K562 (cell line): Measurements from ENCODE around the gene ADORA2A. TPM values are rescaled to one million over a fixed set of nuclear protein-coding genes. Genes with fewer than 3 reads are reported as not detected.

Experiments used
- ATAC-seq: fragments of 200-7000 bp; cut with Tn5 transposase; 3 replicates; pipeline ENCODE4 v1.9.1; 2020; ENCODE audit warnings: moderate library complexity
- BruUV-seq: library from RNA; stranded (reverse); fragments of 400-500 nt; replicated peaks from 2 replicates; lab custom pipeline; 2021; lab: Mats Ljungman, UMichigan
- CTCF ChIA-PET: fragments of 300-600 bp; formaldehyde crosslinking; extraction: SDS; loops from one replicate; lab custom pipeline; 2021; ENCODE audit warnings: low intra/inter-chr PET ratio; lab: Yijun Ruan, JAX
- POLR2A ChIA-PET: fragments of 300-600, 350-650 bp; sonication (Branson Sonifier 250); formaldehyde crosslinking; extraction: SDS; loops from one replicate; lab custom pipeline; 2021; ENCODE audit warnings: antibody characterized with exemption, inconsistent platforms; lab: Yijun Ruan, JAX
- DNase-seq, 4 experiments: peaks; one replicate each; pipeline versions ENCODE4 v3.0.0 to v3.0.0-alpha.2; 2011 to 2018; ENCODE audit warnings: low spot score in 3 of 4, mixed read lengths in 3 of 4; ENCODE audit errors: extremely low read depth in 1 of 4
- FAIRE-seq: peaks from 2 replicates; lab custom pipeline; 2011; peaks lifted over from hg19 to GRCh38; lab: Jason Lieb, UNC
- H2AFZ ChIP-seq: 2 replicates; pipeline ENCODE4 v1.6.0; 2011; ENCODE audit warnings: low read depth, low read length, control low read depth, inconsistent platforms
- H3K27ac ChIP-seq: fragments of 200-600 bp; 3 replicates; pipeline ENCODE4 v1.8.0; 2011; ENCODE audit warnings: low read depth, mild to moderate bottlenecking, control low read depth, inconsistent platforms, low read length, moderate library complexity, mixed read lengths; ENCODE audit errors: extremely low read depth
- H3K27me3 ChIP-seq, 2 experiments: fragments of 300-600 bp in 1 of 2; 2 replicates in 1 of 2; 3 replicates in 1 of 2; pipeline versions ENCODE4 v1.6.0 to v1.8.0; 2011; ENCODE audit warnings: inconsistent platforms in 2 of 2, low read length in 2 of 2, mild to moderate bottlenecking in 1 of 2, mixed read lengths in 1 of 2, moderate library complexity in 1 of 2; ENCODE audit not compliant: control insufficient read depth in 2 of 2, insufficient read depth in 2 of 2
- H3K36me3 ChIP-seq: fragments of 300-600 bp; 3 replicates; pipeline ENCODE4 v1.8.0; 2011; ENCODE audit warnings: mild to moderate bottlenecking, low read length, inconsistent platforms; ENCODE audit not compliant: control insufficient read depth, insufficient read depth
- H3K4me1 ChIP-seq, 2 experiments: fragments of 200-600 bp in 1 of 2; replicated peaks in 1 of 2; 2 replicates in 1 of 2; 3 replicates in 1 of 2; pipeline versions ENCODE4 v1.5.1 to v1.8.0; 2011; ENCODE audit warnings: inconsistent platforms in 2 of 2, low read length in 2 of 2, mild to moderate bottlenecking in 1 of 2, mixed read lengths in 1 of 2, moderate library complexity in 1 of 2; ENCODE audit not compliant: control insufficient read depth in 2 of 2, insufficient read depth in 2 of 2
- H3K4me2 ChIP-seq: 2 replicates; pipeline ENCODE4 v1.6.1; 2011; ENCODE audit warnings: low read length, control low read depth, inconsistent platforms, mixed read lengths; ENCODE audit not compliant: insufficient read depth
- H3K4me3 ChIP-seq: fragments of 200-600 bp; sonication (generic), shearing (Covaris generic); 2 replicates; pipeline ENCODE4 v1.5.1; 2016; ENCODE audit warnings: control low read depth, inconsistent platforms
- H3K79me2 ChIP-seq: fragments of 200-600 bp; 3 replicates; pipeline ENCODE4 v1.8.0; 2011; ENCODE audit warnings: low read length, inconsistent platforms; ENCODE audit not compliant: control insufficient read depth, insufficient read depth
- H3K9ac ChIP-seq, 2 experiments: 2 replicates each; pipeline versions ENCODE4 v1.6.0 to v1.6.1; 2011; ENCODE audit warnings: low read depth in 2 of 2, low read length in 2 of 2, control low read depth in 1 of 2, inconsistent platforms in 1 of 2, mild to moderate bottlenecking in 1 of 2, mixed read lengths in 1 of 2; ENCODE audit not compliant: insufficient read depth in 1 of 2
- H3K9me1 ChIP-seq: one replicate; pipeline ENCODE4 v1.6.0; 2011; ENCODE audit warnings: inconsistent platforms, mild to moderate bottlenecking, low read length, moderate library complexity; ENCODE audit not compliant: control insufficient read depth, insufficient read depth
- H3K9me3 ChIP-seq: replicated peaks from 2 replicates; pipeline ENCODE4 v1.5.1; 2011; ENCODE audit warnings: low read depth, low read length, inconsistent platforms; ENCODE audit not compliant: control insufficient read depth, insufficient read depth
- H4K20me1 ChIP-seq: replicated peaks from 2 replicates; pipeline ENCODE4 v1.6.1; 2011; ENCODE audit warnings: low read length, inconsistent platforms, mixed read lengths; ENCODE audit not compliant: control insufficient read depth, insufficient read depth
- E4F1 ChIP-seq: fragments of 250-450 bp; sonication (Bioruptor Pico); IDR thresholded peaks from 2 replicates; pipeline ENCODE4 v1.5.0; 2021; ENCODE audit warnings: mild to moderate bottlenecking, borderline replicate concordance
- TEAD4 ChIP-seq, 2 experiments: sonication (generic) in 1 of 2; formaldehyde crosslinking in 1 of 2; IDR thresholded peaks; 2 replicates each; pipeline versions ENCODE4 v1.6.1 to v1.8.0; 2012 to 2022; ENCODE audit warnings: borderline replicate concordance in 1 of 2, inconsistent platforms in 1 of 2, low read length in 1 of 2, mild to moderate bottlenecking in 1 of 2, missing genetic modification reagents in 1 of 2
- WHSC1 ChIP-seq: IDR thresholded peaks from one replicate; pipeline ENCODE4 v1.6.1; 2012; ENCODE audit warnings: low read length, control low read depth, inconsistent platforms
- ZBTB26 ChIP-seq: fragments of 450-650 bp; formaldehyde crosslinking; IDR thresholded peaks from 2 replicates; pipeline ENCODE4 v1.4.0; 2022; ENCODE audit warnings: missing genetic modification characterization
- ZBTB34 ChIP-seq: fragments of 250-450 bp; sonication (Bioruptor Pico); IDR thresholded peaks from 2 replicates; pipeline ENCODE4 v1.8.0; 2021; ENCODE audit warnings: mild to moderate bottlenecking, moderate library complexity
- ZEB2 ChIP-seq: fragments of 450-650 bp; IDR thresholded peaks from 2 replicates; pipeline ENCODE4 v1.6.1; 2016
- ZNF354B ChIP-seq: fragments of 250-450 bp; sonication (Bioruptor Pico); IDR thresholded peaks from 2 replicates; pipeline ENCODE4 v1.4.0; 2020
- ZNF766 ChIP-seq: fragments of 200-800 bp; sonication (Bioruptor generic); conservative IDR thresholded peaks from 2 replicates; pipeline ENCODE4 v1.6.1; 2016; ENCODE audit warnings: missing genetic modification characterization, missing compliant biosample characterization
- WGBS: fragments of 100-300 bp; shearing (Covaris generic); methylation state at CpG from one replicate; pipeline ENCODE4 v1.1.6; 2016; ENCODE audit warnings: low coverage, mixed read lengths; ENCODE audit not compliant: insufficient coverage; ENCODE audit errors: missing lambda C conversion rate; 5-methylcytosine and 5-hydroxymethylcytosine counted together
- in situ Hi-C: fragments of 300-500 bp; cut with MboI; formaldehyde crosslinking; loops from 4 replicates; pipeline ENCODE4 v1.15.0; 2018; ENCODE audit warnings: inconsistent platforms, mixed read lengths
- intact Hi-C: fragments of 100-400 bp; cut with micrococcal nuclease; formaldehyde crosslinking; loops from 2 replicates; pipeline ENCODE4 v1.14.2; 2022
- polyA plus RNA-seq, 8 experiments: library from polyadenylated mRNA; depleted of rRNA in 4 of 8; stranded (reverse) in 5 of 8; unstranded in 3 of 8; fragments of >200 nt; fragmentation: Nextera tagmentation in 2 of 8; fragmentation: Illumina TruSeq in 1 of 8; extraction: Ambion mirVana in 2 of 8; extraction: Trizol in 1 of 8; gene quantifications; 2 replicates each; pipeline versions ENCODE4 v1.2.1 to v1.2.3, GENCODE V29; 2011 to 2014; ENCODE audit warnings: inconsistent platforms in 1 of 8, missing spikeins in 1 of 8
- total RNA-seq, 7 experiments: library from RNA; depleted of rRNA in 6 of 7; stranded (reverse); fragments of >200 nt in 6 of 7; fragmentation: Illumina TruSeq in 2 of 7; extraction: Trizol in 2 of 7; gene quantifications; 2 replicates each; pipeline versions ENCODE4 v1.2.1 to v1.2.3, GENCODE V29; 2011 to 2021; ENCODE audit warnings: low replicate concordance in 1 of 7
- TF ChIP-seq, protein P1 (sequence below): fragments of 450-650 bp; IDR thresholded peaks from 2 replicates; pipeline ENCODE4 v1.6.1; 2017; ENCODE audit warnings: mild to moderate bottlenecking, moderate library complexity
- TF ChIP-seq, protein P2 (sequence below), 2 experiments: fragments of 250-450 bp in 1 of 2; fragments of 450-650 bp in 1 of 2; sonication (Bioruptor Pico) in 1 of 2; IDR thresholded peaks; 2 replicates each; pipeline versions ENCODE4 v1.6.1 to v1.8.0; 2016 to 2021; ENCODE audit warnings: mild to moderate bottlenecking in 2 of 2, moderate library complexity in 2 of 2, missing compliant biosample characterization in 1 of 2, missing genetic modification characterization in 1 of 2

The ADORA2A gene
- total and polyA plus RNA-seq, 9 of the 15 experiments (the other 6 are each of a cell fraction or from before 2014, with no cell fraction given) = 0.15 to 2.1 (median 0.66) TPM; not detected in 2

- TF ChIP-seq E4F1 (CRISPR knock-in tag) (no peak), ZNF354B (no peak), ZNF766 (CRISPR knock-in tag) (no peak)
These were observed 47.9 kb upstream of the ADORA2A start (continued) for GRCh38 chr22:24379536-24379935.

DNA sequence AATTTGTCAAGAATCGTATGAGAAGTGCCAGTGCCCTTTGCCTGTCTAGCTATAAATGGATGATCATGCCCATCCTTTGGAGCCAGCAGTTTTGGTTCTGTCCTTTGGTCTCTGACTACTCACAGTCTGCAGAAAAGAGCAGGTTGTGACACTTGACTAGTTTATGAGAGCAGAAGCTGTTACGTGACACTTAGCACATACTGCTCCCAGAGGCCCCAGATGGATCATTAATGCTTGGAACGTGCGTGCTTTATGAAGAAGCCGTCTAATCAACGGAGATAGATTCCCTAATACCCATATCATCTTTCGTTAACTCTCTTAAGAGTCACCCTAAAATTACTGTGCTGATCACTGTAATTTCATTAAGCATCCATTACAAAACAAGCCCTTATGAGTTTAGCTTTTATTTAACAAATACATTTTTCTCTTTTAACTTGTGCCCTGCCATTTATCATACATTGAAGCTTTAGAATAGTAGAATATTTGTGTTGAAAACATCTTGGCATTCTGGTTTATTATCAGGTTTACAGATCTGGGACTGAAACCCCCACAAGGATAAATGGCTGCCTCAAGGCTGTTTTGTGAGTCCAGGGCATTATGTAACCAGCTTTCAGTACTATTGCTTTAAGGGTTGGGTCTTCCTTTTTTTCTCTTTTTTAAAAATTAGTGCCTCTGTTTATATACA, 47.0 kb upstream of the ADORA2A start:
- no peaks in the 10 kb centered on the region for H4K20me1 ChIP-seq
- no TSS peak for BruUV-seq
- 86% methylated on average over 7 of the region's 7 CpGs for WGBS
- TF ChIP-seq WHSC1 (no peak), ZEB2 (no peak), TEAD4 (IDR thresholded peaks at IDR 0.05; ENCODE audit: low read length) (no peak), TEAD4 (CRISPR knock-in tag; IDR thresholded peaks at IDR 0.05; ENCODE audit: borderline replicate concordance) (no peak), ZBTB26 (no peak), ZBTB34 (CRISPR knock-in tag) (no peak)
- TF ChIP-seq, protein P1, sequence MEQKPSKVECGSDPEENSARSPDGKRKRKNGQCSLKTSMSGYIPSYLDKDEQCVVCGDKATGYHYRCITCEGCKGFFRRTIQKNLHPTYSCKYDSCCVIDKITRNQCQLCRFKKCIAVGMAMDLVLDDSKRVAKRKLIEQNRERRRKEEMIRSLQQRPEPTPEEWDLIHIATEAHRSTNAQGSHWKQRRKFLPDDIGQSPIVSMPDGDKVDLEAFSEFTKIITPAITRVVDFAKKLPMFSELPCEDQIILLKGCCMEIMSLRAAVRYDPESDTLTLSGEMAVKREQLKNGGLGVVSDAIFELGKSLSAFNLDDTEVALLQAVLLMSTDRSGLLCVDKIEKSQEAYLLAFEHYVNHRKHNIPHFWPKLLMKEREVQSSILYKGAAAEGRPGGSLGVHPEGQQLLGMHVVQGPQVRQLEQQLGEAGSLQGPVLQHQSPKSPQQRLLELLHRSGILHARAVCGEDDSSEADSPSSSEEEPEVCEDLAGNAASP = no peak
- TF ChIP-seq, protein P2, sequence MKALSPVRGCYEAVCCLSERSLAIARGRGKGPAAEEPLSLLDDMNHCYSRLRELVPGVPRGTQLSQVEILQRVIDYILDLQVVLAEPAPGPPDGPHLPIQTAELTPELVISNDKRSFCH (CRISPR knock-in tag; IDR thresholded peaks at IDR 0.05) = no peak
- TF ChIP-seq, protein P2 (tag; IDR thresholded peaks at IDR 0.05) = no peak

More for the DNA sequence above, 47.0 kb upstream of the ADORA2A start:
- Histone ChIP-seq H3K27me3 (no peaks in the 10 kb centered on the region), H3K4me3 (no peak overlapping the region), H3K9ac (no peak overlapping the region), H2AFZ (no peak overlapping the region), H3K79me2 (no peaks in the 10 kb centered on the region), H3K9me1 (no peaks in the 10 kb centered on the region), H3K4me1 (no peaks in the 10 kb centered on the region), H3K9me3 (no peaks in the 10 kb centered on the region), H3K4me2 (no peak overlapping the region), H3K36me3 (peaks cover 19% of the 10 kb centered on the region; the same call in 1 of the 3 replicates), H3K27ac (no peak overlapping the region)
- intact Hi-C loops (no loop called here), in situ Hi-C loops (no loop called here)
- ATAC-seq = no peak
- CTCF ChIA-PET = no interaction called here
- FAIRE-seq = no peak
- no peak for DNase-seq
- POLR2A ChIA-PET = interaction anchor here (1.5 to 2.1 kb wide), 2 partner anchors 13 to 17 kb away, joined by 3 to 4 read pairs; no protein-coding TSS in a partner anchor
